CD4-positive, alpha-beta T cell treated with Interleukin-10 for 1 hour (primary cell): ENCODE data around the gene RIOX2.
A peak's percentile ranks its signal among the peaks of the same experiment; 100 is the strongest.

ENCODE experiments used
- DNase-seq: peaks from one replicate; pipeline ENCODE4 v3.0.0-alpha.2; 2020

RIOX2 gene

DNA sequence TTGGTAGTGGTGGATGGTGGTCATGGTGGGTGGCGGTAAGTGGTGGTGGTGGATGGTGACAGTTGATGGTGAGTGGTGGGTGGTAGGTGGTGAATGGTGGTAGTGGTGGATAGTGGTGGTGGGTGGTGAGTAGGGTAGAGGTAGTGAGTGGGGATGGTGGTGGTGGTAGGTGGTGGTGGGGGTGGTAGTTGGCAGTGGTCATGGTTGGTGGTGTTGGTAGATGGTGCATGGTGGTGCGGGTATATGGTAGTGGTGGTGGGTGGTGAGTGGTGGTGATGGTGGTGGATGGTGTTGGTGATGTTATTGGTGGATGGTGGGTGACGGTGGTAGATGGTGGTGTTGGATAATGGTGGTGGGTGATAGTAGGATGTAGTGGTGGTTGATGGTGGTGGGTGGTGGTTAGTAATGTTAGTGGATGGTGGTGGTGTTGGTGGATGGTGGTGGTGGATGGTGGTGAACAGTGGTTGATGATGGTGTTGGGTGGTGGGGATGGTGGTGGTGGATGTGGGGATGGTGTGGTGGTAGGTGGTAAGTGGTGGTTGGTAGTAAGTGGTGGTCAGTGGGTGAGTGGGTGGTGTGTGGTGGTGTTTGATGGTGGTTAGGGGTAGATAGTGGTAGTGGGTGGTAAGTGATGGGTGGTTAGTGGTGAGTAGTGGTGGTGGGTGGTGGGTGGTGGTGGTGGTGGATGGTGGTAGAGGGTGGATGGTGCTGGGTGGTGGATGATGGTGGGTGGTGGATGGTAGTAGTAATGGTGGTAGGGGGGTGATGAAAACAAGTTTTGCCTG is 16.7 kb upstream of the RIOX2 start:
- DNase-seq: no peak

GRCh38 chr3:97987306-97987705 is 15.1 kb upstream of the RIOX2 start:
- DNase-seq: no peak

DNA sequence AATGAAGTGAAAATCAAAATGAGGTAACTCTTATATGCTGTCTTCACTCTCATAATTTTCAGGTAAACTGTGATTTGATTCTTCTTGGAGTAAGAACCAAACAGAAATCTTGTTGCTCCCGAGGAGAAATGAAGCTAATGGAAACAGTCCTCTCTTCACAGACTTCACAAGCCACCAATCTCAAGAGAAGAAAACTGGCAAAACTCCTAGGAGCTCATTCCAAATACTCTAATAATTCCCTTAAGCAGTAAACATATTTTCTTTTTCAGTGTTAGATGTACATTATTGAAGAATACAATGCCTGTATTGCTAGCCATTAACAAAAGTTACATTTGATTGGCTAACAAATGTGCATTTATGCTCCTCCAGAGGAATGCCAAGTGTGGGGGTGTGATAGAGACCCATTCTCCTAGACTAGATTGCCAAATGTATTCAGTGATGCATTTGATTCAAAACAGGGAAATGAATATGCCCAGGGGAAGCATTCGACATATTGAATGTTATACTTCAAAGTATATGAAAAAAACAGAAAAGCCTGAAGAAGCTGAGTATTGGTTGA is 11.8 kb upstream of the RIOX2 start:
- DNase-seq: no peak

DNA sequence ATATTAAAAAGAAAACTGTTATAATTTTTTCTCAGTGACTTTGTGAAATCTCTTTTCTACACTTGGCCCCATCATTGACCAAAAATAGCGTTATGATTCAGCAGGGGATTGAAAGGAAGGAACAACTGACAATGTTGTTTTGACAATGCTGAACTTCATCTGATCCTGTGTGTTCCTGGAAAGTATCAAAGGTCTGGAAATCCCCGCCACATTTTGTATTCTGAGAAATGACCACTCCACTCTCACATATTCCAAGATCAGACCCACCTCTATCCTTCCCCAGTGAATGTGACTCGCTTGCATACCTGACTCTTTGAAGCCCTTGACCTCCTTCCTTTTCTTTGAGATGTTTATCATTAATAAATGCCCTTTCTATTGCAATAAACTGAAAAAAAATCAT is 9.7 kb upstream of the RIOX2 start:
- no peak for DNase-seq

DNA sequence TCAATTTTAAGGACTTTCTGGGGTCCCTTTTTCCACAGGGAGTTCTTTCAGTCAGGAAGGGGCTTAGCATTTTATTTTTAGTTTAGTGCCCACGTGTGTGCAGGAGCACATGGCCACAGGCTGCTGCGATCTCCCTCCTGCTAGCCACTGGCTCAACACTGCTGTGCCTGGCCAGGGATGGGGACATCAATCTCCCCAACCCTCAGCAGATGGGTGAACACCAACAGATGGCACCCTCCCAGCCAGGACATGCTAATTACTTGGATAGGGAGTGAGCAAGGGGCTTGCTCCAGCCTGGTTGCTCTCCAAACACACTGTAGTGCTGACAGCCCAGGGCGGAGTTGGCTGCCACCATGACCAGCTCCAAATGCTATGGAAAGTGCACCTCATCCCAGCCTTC is 7.4 kb upstream of the RIOX2 start:
- DNase-seq: no peak

DNA sequence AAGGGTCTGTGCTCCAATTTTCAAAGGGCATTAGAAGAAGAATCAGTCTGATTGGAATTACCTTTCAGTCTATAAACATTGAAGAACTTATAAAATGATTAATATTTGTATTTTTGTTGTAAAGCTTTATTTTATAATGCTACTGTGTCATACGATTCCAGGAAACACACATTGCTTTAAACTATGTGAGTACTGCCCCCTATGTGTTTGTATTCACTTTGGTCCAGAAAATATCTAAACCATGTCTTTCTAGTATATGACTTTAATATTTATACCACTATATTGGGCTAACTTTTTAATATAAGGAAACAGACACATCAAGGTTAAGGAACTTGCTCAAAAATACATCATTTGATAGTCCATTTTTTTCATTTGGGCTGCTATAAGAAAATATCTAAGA is 3.2 kb upstream of the RIOX2 start:
- DNase-seq: peak; percentile 11

DNA sequence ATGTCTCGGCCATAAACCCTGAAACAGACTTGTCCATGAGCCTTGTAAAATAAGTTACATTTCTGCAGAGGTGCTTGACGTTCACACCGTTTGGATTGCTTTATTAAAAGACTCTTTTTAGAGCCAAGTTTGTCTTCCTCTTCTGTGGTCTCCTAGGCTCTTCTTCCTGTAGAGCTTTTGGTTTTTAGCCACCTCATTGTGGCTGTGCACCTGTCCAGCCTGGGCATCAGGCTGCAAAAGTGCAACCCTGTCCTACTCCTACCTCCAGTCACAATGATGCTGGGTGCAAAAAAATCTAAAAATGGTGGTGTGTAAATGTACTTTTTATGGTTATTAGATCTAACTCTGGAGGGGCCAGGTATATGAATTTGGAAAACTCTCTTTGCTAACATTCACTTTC is 2.8 kb upstream of the RIOX2 start:
- DNase-seq: no peak

DNA sequence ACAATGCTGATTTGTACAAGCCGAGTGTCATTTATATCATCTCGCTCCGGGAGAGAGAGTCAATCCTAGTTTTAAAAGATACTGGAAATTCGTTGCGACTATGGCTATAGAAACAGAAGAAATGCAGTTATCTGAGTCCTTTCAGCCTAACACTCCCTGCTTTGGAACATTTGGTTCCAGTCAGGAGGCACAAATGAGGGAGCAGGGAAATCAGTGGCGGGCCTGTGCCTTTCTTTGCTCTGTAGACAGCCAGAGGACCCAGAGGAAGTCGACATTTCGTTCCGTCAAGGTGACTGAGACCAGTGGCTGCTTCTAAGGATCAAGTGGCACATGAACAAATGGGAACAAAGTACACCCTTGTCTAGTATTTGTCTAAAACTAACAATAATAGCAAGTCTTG is 745 bp upstream of the RIOX2 start:
- no peak for DNase-seq

GRCh38 chr3:97970956-97971620 is 1.1 kb downstream of the RIOX2 start:
- no peak for DNase-seq

- no peak for DNase-seq
Measured at GRCh38 chr3:97970156-97970555, 2.1 kb downstream of the RIOX2 start.

DNA sequence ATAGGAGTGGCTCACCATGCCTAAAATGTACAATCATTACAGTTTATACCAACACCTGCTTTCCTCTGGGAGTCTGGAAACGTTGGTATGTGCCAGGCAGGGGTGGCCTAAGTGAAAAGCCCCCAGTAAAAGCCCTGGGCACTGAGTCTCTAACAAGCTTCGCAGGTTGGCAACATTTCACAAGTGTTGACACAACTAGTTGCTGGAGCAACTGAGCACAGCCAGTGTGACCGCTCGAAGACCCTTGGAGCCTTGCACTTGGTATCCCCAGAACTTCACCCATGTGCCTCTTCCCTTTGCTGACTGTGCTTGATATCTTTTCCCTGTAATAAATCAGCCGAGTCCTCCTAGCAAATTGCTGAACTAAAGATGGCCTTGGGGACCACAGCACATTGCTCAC is 2.7 kb downstream of the RIOX2 start:
- DNase-seq: no peak

- no peak for DNase-seq
Measured at GRCh38 chr3:97968376-97968775, 3.9 kb downstream of the RIOX2 start.

DNA sequence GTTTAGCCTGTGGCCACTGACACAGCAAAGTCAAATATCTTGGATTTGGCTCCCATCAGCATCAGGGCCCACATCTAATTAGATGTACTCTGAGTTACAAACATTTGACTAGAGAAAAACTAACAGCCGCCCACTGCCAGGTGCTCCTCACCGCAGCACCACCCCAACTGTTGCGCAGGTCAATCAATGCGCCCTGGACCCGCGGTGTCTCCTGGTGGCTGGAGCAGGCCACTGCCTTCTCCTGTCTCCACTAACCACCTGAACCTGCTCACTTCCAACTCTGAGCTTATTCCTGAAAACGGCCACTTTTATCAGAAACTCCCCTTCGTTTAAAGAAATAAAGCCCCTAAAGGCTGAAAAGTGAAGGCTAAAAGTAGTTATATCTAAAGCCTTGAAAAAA is 4.3 kb downstream of the RIOX2 start:
- no peak for DNase-seq

DNA sequence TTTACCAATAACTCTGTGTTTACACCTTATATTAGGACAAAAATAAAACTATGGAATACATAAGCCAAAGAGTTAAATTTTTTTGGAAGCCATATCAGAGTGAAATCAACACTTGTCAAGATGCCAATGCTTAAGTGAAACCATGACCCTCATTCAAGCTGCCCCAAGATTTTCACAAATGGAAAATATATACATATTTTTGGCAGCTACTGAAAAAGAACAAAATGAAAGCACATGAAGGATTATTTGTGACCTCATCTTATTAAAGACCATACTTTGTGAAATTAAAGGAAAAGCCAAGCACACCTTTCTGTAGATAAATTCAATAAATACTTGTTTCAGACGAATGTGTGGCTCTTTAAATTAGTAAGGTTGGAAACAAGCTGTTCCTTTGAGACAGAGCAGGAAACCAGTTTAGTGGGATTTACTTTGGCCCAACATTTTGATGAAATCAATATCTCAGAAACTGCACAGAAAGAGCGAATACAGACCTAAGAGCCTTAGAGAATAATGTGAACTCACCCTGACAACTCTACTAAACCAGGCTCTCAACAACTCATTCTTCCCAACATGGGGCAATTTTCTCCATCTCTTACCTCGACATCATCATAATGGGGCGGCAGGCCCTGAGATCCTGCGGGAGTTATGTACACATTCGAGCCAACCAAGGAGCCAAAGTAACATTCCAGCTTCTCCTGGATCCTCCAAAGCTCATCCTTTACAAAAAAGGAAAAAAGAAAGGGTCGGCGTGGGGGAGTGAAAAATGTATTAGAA is 11.1 kb downstream of the RIOX2 start:
- no peak for DNase-seq

DNA sequence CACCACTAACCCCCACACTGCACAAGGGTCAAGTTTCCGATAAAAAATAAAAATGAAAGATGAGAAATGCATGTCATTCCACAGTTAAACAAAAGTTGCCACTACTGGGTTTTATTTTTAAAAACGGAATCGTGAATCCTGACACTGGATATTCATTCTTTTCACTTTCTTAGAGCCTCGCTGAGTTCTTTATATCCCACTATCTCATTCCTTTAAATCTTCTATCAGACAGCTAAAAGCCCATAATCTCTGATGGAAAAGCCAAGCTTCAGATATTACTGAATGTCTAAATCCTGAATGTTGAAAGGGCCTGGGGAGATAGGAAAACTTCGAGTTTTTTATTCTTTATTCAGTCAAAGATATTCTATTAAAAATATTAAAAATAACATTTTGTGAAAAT is 11.7 kb downstream of the RIOX2 start:
- no peak for DNase-seq

DNA sequence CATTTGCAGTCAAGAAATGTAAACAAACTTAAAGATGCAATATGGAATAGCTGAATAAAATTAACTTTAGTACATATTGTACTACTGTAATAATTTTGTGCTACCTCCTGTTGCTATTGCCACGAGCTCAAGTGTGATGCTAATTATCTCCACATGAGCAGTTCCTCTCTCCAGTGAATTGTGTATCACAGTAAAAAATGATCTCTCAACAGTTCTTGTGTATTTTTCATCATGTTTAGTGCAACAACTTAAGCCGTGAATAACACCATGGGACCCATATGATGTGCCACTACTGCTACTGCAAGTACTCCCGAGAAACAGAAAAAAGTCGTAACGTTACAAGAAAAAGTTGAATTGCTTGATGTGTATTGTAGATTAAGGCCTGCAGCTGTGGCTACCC is 12.4 kb downstream of the RIOX2 start:
- DNase-seq: no peak

DNA sequence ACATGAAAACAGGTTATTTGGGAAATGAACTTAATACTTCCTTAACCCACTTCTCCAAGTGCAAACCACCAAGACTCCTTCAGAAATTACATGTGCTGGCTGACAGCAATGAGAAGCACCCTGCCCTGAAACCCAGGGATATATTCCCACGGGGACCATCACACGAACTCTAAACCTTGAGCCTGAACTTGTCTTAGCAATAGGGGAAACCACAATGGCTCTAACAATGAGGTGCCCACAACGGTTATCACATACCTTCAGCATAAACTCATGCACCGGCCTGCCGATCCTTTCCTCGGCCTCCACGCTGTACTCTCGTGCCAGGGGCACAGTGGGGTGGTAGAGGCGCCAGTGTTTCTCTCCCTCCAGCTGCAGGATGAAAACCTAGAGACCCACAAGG is 13.4 kb downstream of the RIOX2 start:
- no peak for DNase-seq

- DNase-seq: no peak
Measured at GRCh38 chr3:97958396-97958795, 13.8 kb downstream of the RIOX2 start.

DNA sequence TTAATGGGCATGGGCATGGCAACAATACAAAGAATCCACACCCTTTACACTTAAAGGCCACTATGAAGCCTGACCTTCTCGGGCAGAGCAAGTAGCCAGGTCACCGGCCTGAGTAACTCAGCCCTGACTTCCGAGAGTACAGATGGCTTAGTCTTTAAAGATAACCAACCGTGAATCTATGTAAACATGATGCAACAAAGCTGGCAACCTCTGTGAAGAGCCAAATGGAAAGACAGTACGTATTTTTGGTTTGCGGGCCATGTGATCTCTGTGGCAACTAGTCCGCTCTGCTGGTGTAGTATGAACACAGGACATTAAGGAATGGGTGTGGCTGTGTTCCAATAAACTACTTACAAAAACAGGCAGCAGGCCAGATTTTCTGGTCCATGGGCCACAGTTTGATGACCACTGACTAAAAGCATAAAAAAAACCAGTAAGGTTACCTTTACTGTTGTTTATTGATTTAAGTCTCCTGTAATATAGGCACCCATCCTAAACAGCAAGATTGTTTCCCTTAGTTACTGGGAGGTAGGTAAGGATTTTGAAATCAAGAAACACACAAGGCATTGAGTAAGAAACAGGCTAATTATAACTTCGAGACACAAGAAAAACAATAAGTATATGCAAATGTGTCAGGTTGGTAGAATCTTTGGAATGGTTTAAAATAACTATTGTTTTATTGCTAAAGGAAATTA is 14.5 kb downstream of the RIOX2 start:
- no peak for DNase-seq

DNA sequence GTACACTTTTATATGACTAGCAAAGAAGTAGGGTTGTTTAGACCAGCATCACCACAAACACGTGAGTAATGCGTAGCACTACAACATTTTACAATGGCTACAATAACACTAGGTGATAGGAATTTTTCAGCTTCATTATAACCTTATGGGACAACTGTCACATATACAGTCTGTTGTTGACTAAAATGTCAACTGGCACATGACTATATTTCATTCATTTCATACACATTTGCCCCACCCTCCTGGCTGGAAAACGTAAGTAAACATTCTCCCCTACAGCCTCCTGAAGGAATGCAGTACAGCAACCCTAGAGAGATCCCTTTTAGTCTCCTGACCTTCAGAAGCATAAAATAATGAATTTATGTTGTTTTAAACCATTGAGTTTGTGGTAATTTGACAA is 16.2 kb downstream of the RIOX2 start:
- no peak for DNase-seq

DNA sequence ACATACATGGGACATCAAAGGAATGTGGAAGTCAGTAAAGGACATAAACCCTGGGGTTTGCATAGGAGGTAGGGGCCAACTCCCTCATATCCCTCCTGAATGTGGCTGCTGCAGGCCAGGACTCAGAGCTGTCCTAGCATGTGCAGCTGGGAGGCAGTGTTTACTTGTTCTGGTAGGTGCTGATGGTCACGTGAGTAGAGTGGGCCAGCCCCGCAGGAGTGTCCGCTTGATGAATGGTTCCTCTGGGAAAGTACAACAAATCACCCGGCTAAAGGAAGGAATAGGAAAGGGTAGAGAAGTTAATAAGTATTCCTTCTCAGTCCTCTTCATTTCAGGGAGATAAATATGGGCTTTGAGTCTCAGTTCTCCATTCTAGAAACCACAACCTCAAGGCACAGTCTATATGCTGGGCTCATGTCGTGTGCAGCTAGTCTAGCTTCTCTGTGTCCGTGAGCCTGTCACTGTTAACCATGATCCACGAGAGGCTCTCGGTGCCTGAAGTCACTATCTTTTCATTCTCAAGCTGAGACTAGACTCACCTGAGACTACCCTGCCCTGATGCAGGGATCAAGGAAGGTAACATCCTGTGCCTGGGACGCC is 17.9 kb downstream of the RIOX2 start:
- no peak for DNase-seq

GRCh38 chr3:97952872-97953271 is 19.4 kb downstream of the RIOX2 start:
- DNase-seq: no peak

- DNase-seq: no peak
Measured at GRCh38 chr3:97952280-97952679, 20.0 kb downstream of the RIOX2 start.
